SKM-1 treated with dmso at 0.1 percent for 144 hours (cell line): ENCODE results near the gene SH2D3C.
"Not testable (repeated sequence)": the region's sequence is repeated elsewhere in the genome, so short reads cannot be mapped to it uniquely, and the experiment has no call there.

Source experiments
- DNase-seq: peaks from one replicate; lab custom pipeline; 2025; ENCODE audit not compliant: unreplicated experiment; lab: John Stamatoyannopoulos, UW

SH2D3C gene

GRCh38 chr9:127767909-127768331 lies 10.5 kb downstream of the SH2D3C start:
- DNase-seq, result no peak

GRCh38 chr9:127767410-127767809 lies 11.1 kb downstream of the SH2D3C start:
- DNase-seq, result no peak

- no peak for DNase-seq
Measured at GRCh38 chr9:127765418-127765817, 13.0 kb downstream of the SH2D3C start.

GRCh38 chr9:127763918-127764384 lies 14.5 kb downstream of the SH2D3C start:
- DNase-seq, result peak; percentile 14

- peak; percentile 7 for DNase-seq
Measured at GRCh38 chr9:127762111-127762676, 16.3 kb downstream of the SH2D3C start.

GRCh38 chr9:127761491-127761956 lies 16.9 kb downstream of the SH2D3C start:
- DNase-seq, result no peak

- no peak for DNase-seq
Measured at GRCh38 chr9:127761061-127761460, 17.4 kb downstream of the SH2D3C start.

- DNase-seq, result no peak
Measured at GRCh38 chr9:127758843-127759242, 19.6 kb downstream of the SH2D3C start.

GRCh38 chr9:127756776-127757175 lies 21.7 kb downstream of the SH2D3C start:
- DNase-seq, result not testable (repeated sequence)

- DNase-seq, result no peak
Measured at GRCh38 chr9:127756233-127756632, 22.2 kb downstream of the SH2D3C start.

GRCh38 chr9:127755061-127756060 lies 23.1 kb downstream of the SH2D3C start:
- no peak for DNase-seq

- no peak for DNase-seq
Measured at GRCh38 chr9:127754099-127755060, 24.1 kb downstream of the SH2D3C start.

GRCh38 chr9:127753622-127754021 lies 24.8 kb downstream of the SH2D3C start:
- DNase-seq, result no peak

GRCh38 chr9:127753148-127753547 lies 25.3 kb downstream of the SH2D3C start:
- DNase-seq, result no peak

GRCh38 chr9:127751269-127752054 lies 27.0 kb downstream of the SH2D3C start:
- DNase-seq, result no peak

GRCh38 chr9:127749090-127749787 lies 29.2 kb downstream of the SH2D3C start:
- DNase-seq, result no peak

- DNase-seq, result no peak
Measured at GRCh38 chr9:127746959-127747569, 31.4 kb downstream of the SH2D3C start.

- DNase-seq, result no peak
Measured at GRCh38 chr9:127744398-127745110, 33.9 kb downstream of the SH2D3C start.
